BLaER1 (cell line): Measurements from ENCODE around the gene AMMECR1L.
"Not testable (repeated sequence)": the region's sequence is repeated elsewhere in the genome, so short reads cannot be mapped to it uniquely, and the experiment has no call there.

Experiments
- H3K27ac ChIP-seq: shearing (Covaris generic); formaldehyde crosslinking; 2 replicates; pipeline ENCODE4 v1.8.1; 2022
- H3K27me3 ChIP-seq: shearing (Covaris generic); formaldehyde crosslinking; 2 replicates; pipeline ENCODE4 v1.8.1; 2022
- H3K36me3 ChIP-seq: shearing (Covaris generic); formaldehyde crosslinking; 2 replicates; pipeline ENCODE4 v1.8.1; 2022
- H3K4me1 ChIP-seq: shearing (Covaris generic); formaldehyde crosslinking; 2 replicates; pipeline ENCODE4 v1.8.1; 2022
- H3K4me2 ChIP-seq: shearing (Covaris generic); formaldehyde crosslinking; 2 replicates; pipeline ENCODE4 v1.8.1; 2022
- H3K4me3 ChIP-seq: shearing (Covaris generic); formaldehyde crosslinking; 2 replicates; pipeline ENCODE4 v1.8.1; 2022
- H3K9ac ChIP-seq: shearing (Covaris generic); formaldehyde crosslinking; 2 replicates; pipeline ENCODE4 v1.8.1; 2022
- H3K9me3 ChIP-seq: shearing (Covaris generic); formaldehyde crosslinking; 2 replicates; pipeline ENCODE4 v1.8.1; 2022
- H4K20me1 ChIP-seq: shearing (Covaris generic); formaldehyde crosslinking; 2 replicates; pipeline ENCODE4 v1.8.1; 2022
- Cebpa-rat ChIP-seq: shearing (Covaris generic); IDR thresholded peaks from 2 replicates; pipeline ENCODE4 v1.8.1; 2022

AMMECR1L gene

DNA sequence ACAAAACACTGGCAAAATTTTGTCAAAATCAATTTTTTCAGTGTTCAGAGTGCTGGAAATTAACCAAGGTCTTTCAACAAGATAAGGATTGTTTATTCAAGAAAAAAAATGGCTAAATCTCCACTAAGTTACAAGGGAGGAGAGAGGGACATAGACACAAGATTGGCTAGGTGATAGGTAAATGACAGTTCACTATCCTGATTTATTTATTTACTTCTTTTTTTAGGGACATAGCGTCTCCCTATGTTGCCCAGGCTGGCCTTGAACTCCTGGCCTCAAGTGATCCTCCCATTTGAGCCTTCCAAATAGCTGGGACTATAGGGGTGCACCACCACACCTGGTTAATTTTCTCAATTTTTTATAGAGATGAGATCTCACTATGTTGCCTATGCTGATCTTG lies 71.1 kb downstream of the AMMECR1L start:
- Histone ChIP-seq H3K4me2 (no peak overlapping the region), H3K9ac (no peak overlapping the region), H3K4me3 (no peak overlapping the region), H3K27me3 (no peaks in the 10 kb centered on the region), H3K36me3 (no peaks in the 10 kb centered on the region), H3K4me1 (peaks cover 24% of the 10 kb centered on the region), H4K20me1 (peaks cover 5% of the 10 kb centered on the region), H3K27ac (no peak overlapping the region), H3K9me3 (peaks cover 18% of the 10 kb centered on the region)
- TF ChIP-seq Cebpa-rat, result no peak

DNA sequence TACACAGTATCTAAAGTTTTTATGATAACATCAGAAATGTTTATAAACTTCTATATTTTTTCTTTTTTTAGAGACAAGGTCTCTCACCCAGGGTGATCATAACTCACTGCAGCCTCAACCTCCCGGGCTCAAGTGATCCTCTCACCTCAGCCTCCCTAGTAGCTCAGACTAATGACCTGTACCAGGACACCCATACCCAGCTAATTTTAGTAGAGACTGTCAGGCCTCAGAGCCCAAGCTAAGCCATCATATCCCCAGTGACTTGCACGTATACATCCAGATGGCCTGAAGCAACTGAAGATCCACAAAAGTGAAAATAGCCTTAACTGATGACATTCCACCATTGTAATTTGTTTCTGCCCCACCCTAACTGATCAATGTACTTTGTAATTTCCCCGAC lies 73.3 kb downstream of the AMMECR1L start:
- peak overlapping the region; percentile 27; the same call in 1 of the 2 replicates for H3K27ac ChIP-seq
- H3K36me3 ChIP-seq, H3K9me3 ChIP-seq, H3K27me3 ChIP-seq, H3K9ac ChIP-seq, H3K4me3 ChIP-seq: not testable (repeated sequence)
- H3K4me1 ChIP-seq, result peaks cover 46% of the 10 kb centered on the region
- H3K4me2 ChIP-seq, result peak overlapping the region; percentile 80
- peaks cover 28% of the 10 kb centered on the region for H4K20me1 ChIP-seq
